H9 (cell line): ENCODE measurements around the gene SPTAN1. TPM values are rescaled to one million over a fixed set of nuclear protein-coding genes. Genes with fewer than 3 reads are reported as not detected.

Experiments used
- DNase-seq: peaks from one replicate; pipeline ENCODE4 v3.0.0-alpha.2; 2017
- H2AFZ ChIP-seq: one replicate; pipeline ENCODE4 v1.6.1; 2013; ENCODE audit warnings: mild to moderate bottlenecking, low read length, control low read depth, moderate library complexity
- H2AK5ac ChIP-seq: 2 replicates; pipeline ENCODE4 v1.6.1; 2013; ENCODE audit warnings: low read length, control low read depth, mixed read lengths; ENCODE audit not compliant: insufficient read length
- H2BK120ac ChIP-seq: one replicate; pipeline ENCODE4 v1.6.1; 2013; ENCODE audit warnings: low read depth, mild to moderate bottlenecking, low read length, control low read depth, inconsistent platforms; ENCODE audit not compliant: poor library complexity, severe bottlenecking
- H2BK12ac ChIP-seq: 2 replicates; pipeline ENCODE4 v1.6.1; 2013; ENCODE audit warnings: low read length, control low read depth, mixed read lengths, low read depth; ENCODE audit not compliant: insufficient read length
- H2BK15ac ChIP-seq: 2 replicates; pipeline ENCODE4 v1.6.1; 2013; ENCODE audit warnings: low read depth, low read length, control low read depth
- H2BK20ac ChIP-seq: one replicate; pipeline ENCODE4 v1.6.1; 2013; ENCODE audit warnings: low read depth, mild to moderate bottlenecking, low read length, control low read depth, inconsistent platforms; ENCODE audit not compliant: poor library complexity, severe bottlenecking
- H2BK5ac ChIP-seq: 2 replicates; pipeline ENCODE4 v1.6.1; 2013; ENCODE audit warnings: low read length, control low read depth, mixed read lengths; ENCODE audit not compliant: insufficient read length
- H3K14ac ChIP-seq: 2 replicates; pipeline ENCODE4 v1.6.1; 2013; ENCODE audit warnings: low read length, control low read depth; ENCODE audit not compliant: insufficient read depth
- H3K18ac ChIP-seq: 2 replicates; pipeline ENCODE4 v1.6.1; 2013; ENCODE audit warnings: low read depth, mild to moderate bottlenecking, mixed read lengths, low read length, control low read depth; ENCODE audit not compliant: insufficient read length
- H3K23ac ChIP-seq: 2 replicates; pipeline ENCODE4 v1.6.1; 2013; ENCODE audit warnings: low read length, control low read depth, mixed read lengths, low read depth; ENCODE audit not compliant: insufficient read length
- H3K23me2 ChIP-seq: 2 replicates; pipeline ENCODE4 v1.6.1; 2013; ENCODE audit warnings: low read depth, mild to moderate bottlenecking, mixed read lengths, low read length, control low read depth; ENCODE audit not compliant: insufficient read length, poor library complexity, severe bottlenecking
- H3K27ac ChIP-seq: 2 replicates; pipeline ENCODE4 v1.5.1; 2013; ENCODE audit warnings: low read length, control low read depth, mixed read lengths, low read depth; ENCODE audit not compliant: insufficient read length
- H3K27me3 ChIP-seq: 2 replicates; pipeline ENCODE4 v1.6.1; 2013; ENCODE audit warnings: low read length, control low read depth, inconsistent platforms; ENCODE audit not compliant: insufficient read depth
- H3K4ac ChIP-seq: 2 replicates; pipeline ENCODE4 v1.6.1; 2013; ENCODE audit warnings: low read depth, mild to moderate bottlenecking, control low read depth, inconsistent platforms, low read length, moderate library complexity
- H3K4me1 ChIP-seq: 2 replicates; pipeline ENCODE4 v1.6.1; 2013; ENCODE audit warnings: low read length, control low read depth, inconsistent platforms; ENCODE audit not compliant: insufficient read depth
- H3K4me2 ChIP-seq: 2 replicates; pipeline ENCODE4 v1.6.1; 2013; ENCODE audit warnings: low read length, control low read depth, mixed read lengths; ENCODE audit not compliant: insufficient read length, insufficient read depth
- H3K56ac ChIP-seq: 2 replicates; pipeline ENCODE4 v1.6.1; 2013; ENCODE audit warnings: low read depth, mild to moderate bottlenecking, mixed read lengths, low read length, control low read depth; ENCODE audit not compliant: insufficient read length
- H3K79me1 ChIP-seq: 2 replicates; pipeline ENCODE4 v1.6.1; 2013; ENCODE audit warnings: low read depth, mild to moderate bottlenecking, moderate library complexity, low read length, control low read depth, inconsistent platforms; ENCODE audit not compliant: insufficient read depth, poor library complexity, severe bottlenecking
- H3K79me2 ChIP-seq: 2 replicates; pipeline ENCODE4 v1.6.1; 2013; ENCODE audit warnings: low read length, control low read depth, inconsistent platforms; ENCODE audit not compliant: insufficient read depth
- H3K9ac ChIP-seq: 2 replicates; pipeline ENCODE4 v1.6.1; 2013; ENCODE audit warnings: low read length, control low read depth, mixed read lengths; ENCODE audit not compliant: insufficient read length; ENCODE audit errors: extremely low read depth
- H3K9me3 ChIP-seq: one replicate; pipeline ENCODE4 v1.6.1; 2013; ENCODE audit warnings: low read depth, low read length, inconsistent platforms; ENCODE audit not compliant: control insufficient read depth
- H3T11ph ChIP-seq: one replicate; pipeline ENCODE4 v1.6.1; 2013; ENCODE audit warnings: mild to moderate bottlenecking, low read length, control low read depth, inconsistent platforms
- H4K20me1 ChIP-seq: one replicate; pipeline ENCODE4 v1.6.1; 2013; ENCODE audit not compliant: control insufficient read depth, insufficient read length, insufficient read depth
- H4K5ac ChIP-seq: 2 replicates; pipeline ENCODE4 v1.6.1; 2013; ENCODE audit warnings: low read depth, mild to moderate bottlenecking, mixed read lengths, low read length, control low read depth; ENCODE audit not compliant: insufficient read length
- H4K8ac ChIP-seq: replicated peaks from 2 replicates; pipeline ENCODE4 v1.6.1; 2013; ENCODE audit warnings: low read length, control low read depth, mixed read lengths, low read depth; ENCODE audit not compliant: insufficient read length
- H4K91ac ChIP-seq: 2 replicates; pipeline ENCODE4 v1.6.1; 2013; ENCODE audit warnings: low read depth, mild to moderate bottlenecking, moderate library complexity, mixed read lengths, low read length, control low read depth; ENCODE audit not compliant: insufficient read length
- H3K27ac Mint-ChIP-seq, 3 experiments: 2 replicates in 2 of 3; 3 replicates in 1 of 3; pipeline ENCODE4 v1.8.0; 2020 to 2021; ENCODE audit warnings: mixed read lengths in 3 of 3, mild to moderate bottlenecking in 1 of 3, moderate library complexity in 1 of 3
- H3K27me3 Mint-ChIP-seq: 2 replicates; pipeline ENCODE4 v1.8.0; 2021; ENCODE audit warnings: low read depth, mild to moderate bottlenecking, moderate library complexity, mixed read lengths
- H3K36me3 Mint-ChIP-seq, 3 experiments: 2 replicates in 2 of 3; 3 replicates in 1 of 3; pipeline ENCODE4 v1.8.0; 2020 to 2021; ENCODE audit warnings: low read depth in 3 of 3, mixed read lengths in 3 of 3; ENCODE audit not compliant: insufficient read depth in 1 of 3
- H3K4me1 Mint-ChIP-seq, 2 experiments: 2 replicates each; pipeline ENCODE4 v1.8.0; 2020; ENCODE audit warnings: mixed read lengths in 2 of 2
- H3K4me3 Mint-ChIP-seq, 2 experiments: 2 replicates in 1 of 2; 3 replicates in 1 of 2; pipeline ENCODE4 v1.8.0; 2020 to 2021; ENCODE audit warnings: mild to moderate bottlenecking in 2 of 2, mixed read lengths in 2 of 2, moderate library complexity in 1 of 2
- H3K9me3 Mint-ChIP-seq, 2 experiments: 2 replicates in 1 of 2; 3 replicates in 1 of 2; pipeline ENCODE4 v1.8.0; 2020; ENCODE audit warnings: mild to moderate bottlenecking in 2 of 2, mixed read lengths in 2 of 2, moderate library complexity in 1 of 2
- WGBS: extraction: QIAGEN DNeasy Blood & Tissue Kit; methylation state at CpG from one replicate; pipeline ENCODE4 v1.1.7; 2013; ENCODE audit warnings: missing lambda C conversion rate, low lambda C conversion rate, mixed read lengths; ENCODE audit not compliant: insufficient read length; ENCODE audit errors: extremely low coverage; 5-methylcytosine and 5-hydroxymethylcytosine counted together
- total RNA-seq: library from RNA; stranded (reverse); gene quantifications from 2 replicates; pipeline ENCODE4 v1.2.1, GENCODE V29; 2021
- TF ChIP-seq, protein P1 (sequence below): fragments of 200-600 bp; sonication (generic); conservative IDR thresholded peaks from 3 replicates; pipeline ENCODE4 v1.8.0; 2021; ENCODE audit warnings: antibody characterized with exemption, mild to moderate bottlenecking

SPTAN1 gene
- total RNA-seq, 1 experiment from 2014 or later = 213 TPM

DNA sequence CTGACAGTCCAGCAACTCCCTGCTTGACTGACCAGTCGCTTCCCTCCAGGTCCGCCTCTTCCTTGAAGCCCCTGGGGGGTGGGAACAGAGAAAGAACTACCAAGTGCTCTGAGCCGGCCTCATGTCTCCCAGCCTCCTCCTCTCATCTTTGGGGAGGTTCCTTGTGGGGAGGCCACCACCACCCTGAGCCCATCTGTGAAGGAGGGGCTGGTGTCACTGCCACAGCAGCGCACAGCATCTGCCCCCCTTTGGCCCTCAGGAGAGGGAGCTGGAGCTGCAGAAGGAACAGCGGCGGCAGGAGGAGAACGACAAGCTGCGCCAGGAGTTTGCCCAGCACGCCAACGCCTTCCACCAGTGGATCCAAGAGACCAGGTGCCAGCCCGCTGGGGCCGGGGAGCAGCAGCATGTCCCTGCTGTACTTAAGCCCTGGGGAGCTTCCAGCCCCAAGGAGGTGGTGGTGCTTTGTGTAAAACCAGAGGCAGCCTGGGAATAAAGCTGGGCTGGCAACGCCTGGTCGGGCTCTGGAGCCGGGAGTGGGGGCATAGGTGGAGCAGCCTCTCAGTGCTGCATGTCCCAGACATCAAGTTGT lies 74.8 kb downstream of the SPTAN1 start:
- Mint-ChIP-seq H3K9me3 (no peaks in the 10 kb centered on the region), H3K36me3 (peaks cover 25 to 77% (median 56%) of the 10 kb centered on the region in 3 experiments), H3K27me3 (no peaks in the 10 kb centered on the region), H3K4me3 (no peak overlapping the region), H3K27ac (no peak overlapping the region), H3K4me1 (0 out of 4 replicates have a peak, but pooled peaks cover 0 to 4% of the 10 kb centered on the region in 2 experiments)
- no peak overlapping the region for H2AFZ ChIP-seq
- no peak overlapping the region for H2BK20ac ChIP-seq
- no peak overlapping the region for H2BK120ac ChIP-seq
- no CpG with 5 or more reads among the region's 15 CpGs for WGBS
- no peaks in the 10 kb centered on the region for H3K4me1 ChIP-seq
- H3K4me2 ChIP-seq = no peak overlapping the region
- no peak overlapping the region for H3K9ac ChIP-seq
- H4K8ac ChIP-seq = no peak overlapping the region
- H4K20me1 ChIP-seq = no peaks in the 10 kb centered on the region
- H2BK15ac ChIP-seq = no peak overlapping the region
- no peak overlapping the region for H4K5ac ChIP-seq
- H3T11ph ChIP-seq = no peak overlapping the region
- no peak overlapping the region for H3K56ac ChIP-seq
- H3K27ac ChIP-seq = no peak overlapping the region
- H3K9me3 ChIP-seq = no peaks in the 10 kb centered on the region
- H3K4ac ChIP-seq = no peak overlapping the region
- H3K14ac ChIP-seq = no peak overlapping the region
- H2BK5ac ChIP-seq = no peak overlapping the region
- H3K23ac ChIP-seq = no peak overlapping the region
- no peak overlapping the region for H4K91ac ChIP-seq
- H3K18ac ChIP-seq = no peak overlapping the region
- no peak overlapping the region for H2BK12ac ChIP-seq
- no peaks in the 10 kb centered on the region for H3K23me2 ChIP-seq
- no peaks in the 10 kb centered on the region for H3K79me2 ChIP-seq
- no peak overlapping the region for H2AK5ac ChIP-seq
- H3K27me3 ChIP-seq = no peaks in the 10 kb centered on the region
- TF ChIP-seq, protein P1, sequence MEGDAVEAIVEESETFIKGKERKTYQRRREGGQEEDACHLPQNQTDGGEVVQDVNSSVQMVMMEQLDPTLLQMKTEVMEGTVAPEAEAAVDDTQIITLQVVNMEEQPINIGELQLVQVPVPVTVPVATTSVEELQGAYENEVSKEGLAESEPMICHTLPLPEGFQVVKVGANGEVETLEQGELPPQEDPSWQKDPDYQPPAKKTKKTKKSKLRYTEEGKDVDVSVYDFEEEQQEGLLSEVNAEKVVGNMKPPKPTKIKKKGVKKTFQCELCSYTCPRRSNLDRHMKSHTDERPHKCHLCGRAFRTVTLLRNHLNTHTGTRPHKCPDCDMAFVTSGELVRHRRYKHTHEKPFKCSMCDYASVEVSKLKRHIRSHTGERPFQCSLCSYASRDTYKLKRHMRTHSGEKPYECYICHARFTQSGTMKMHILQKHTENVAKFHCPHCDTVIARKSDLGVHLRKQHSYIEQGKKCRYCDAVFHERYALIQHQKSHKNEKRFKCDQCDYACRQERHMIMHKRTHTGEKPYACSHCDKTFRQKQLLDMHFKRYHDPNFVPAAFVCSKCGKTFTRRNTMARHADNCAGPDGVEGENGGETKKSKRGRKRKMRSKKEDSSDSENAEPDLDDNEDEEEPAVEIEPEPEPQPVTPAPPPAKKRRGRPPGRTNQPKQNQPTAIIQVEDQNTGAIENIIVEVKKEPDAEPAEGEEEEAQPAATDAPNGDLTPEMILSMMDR = no peak
- no peak for DNase-seq
- no peaks in the 10 kb centered on the region for H3K79me1 ChIP-seq
